OCI-LY7 (cell line): ENCODE data around the gene C20orf202. TPM values are rescaled to one million over a fixed set of nuclear protein-coding genes. Genes with fewer than 3 reads are reported as not detected.

Experiments
- BruUV-seq: library from RNA; stranded (reverse); fragments of 400-500 nt; replicated peaks from 2 replicates; lab custom pipeline; 2021; lab: Mats Ljungman, UMichigan
- CTCF ChIA-PET: fragments of 300-600 bp; sonication (Branson Sonifier 250); formaldehyde crosslinking; loops from one replicate; lab custom pipeline; 2022; ENCODE audit warnings: antibody characterized with exemption; ENCODE audit not compliant: unreplicated experiment; lab: Charles Lee
- POLR2A ChIA-PET: fragments of 300-600 bp; sonication (Branson Sonifier 250); formaldehyde crosslinking; loops from one replicate; lab custom pipeline; 2022; ENCODE audit warnings: antibody characterized with exemption; lab: Charles Lee
- DNase-seq: peaks from one replicate; pipeline ENCODE4 v3.0.0-alpha.2; 2015; ENCODE audit warnings: low spot score
- H2AFZ ChIP-seq: fragments of 200-600 bp; sonication (generic), shearing (Covaris generic); 2 replicates; pipeline ENCODE4 v1.6.1; 2014; ENCODE audit warnings: mild to moderate bottlenecking, antibody characterized with exemption, low read length, moderate library complexity
- H3K27ac ChIP-seq: fragments of 200-600 bp; sonication (generic); 2 replicates; pipeline ENCODE4 v1.5.1; 2014; ENCODE audit warnings: mixed run types, low read depth, mild to moderate bottlenecking, moderate library complexity, low read length, inconsistent platforms; ENCODE audit not compliant: poor library complexity, severe bottlenecking
- H3K36me3 ChIP-seq: fragments of 200-600 bp; sonication (generic); 2 replicates; pipeline ENCODE4 v1.6.1; 2014; ENCODE audit warnings: mild to moderate bottlenecking, antibody characterized with exemption, low read length, moderate library complexity, mixed read lengths; ENCODE audit not compliant: insufficient read depth
- H3K4me1 ChIP-seq: fragments of 200-600 bp; sonication (generic); 2 replicates; pipeline ENCODE4 v1.5.1; 2014; ENCODE audit warnings: mild to moderate bottlenecking, low read length; ENCODE audit not compliant: insufficient read depth, poor library complexity, severe bottlenecking
- H3K4me2 ChIP-seq: fragments of 200-600 bp; sonication (generic); 2 replicates; pipeline ENCODE4 v1.6.1; 2014; ENCODE audit warnings: mild to moderate bottlenecking, low read length
- H3K4me3 ChIP-seq: fragments of 200-600 bp; sonication (generic); 2 replicates; pipeline ENCODE4 v1.5.1; 2014; ENCODE audit warnings: mild to moderate bottlenecking, low read depth, low read length; ENCODE audit not compliant: poor library complexity, severe bottlenecking
- H3K79me2 ChIP-seq: fragments of 200-600 bp; sonication (generic); 2 replicates; pipeline ENCODE4 v1.6.1; 2016; ENCODE audit warnings: low read depth, mild to moderate bottlenecking, low read length, moderate library complexity, mixed read lengths; ENCODE audit not compliant: insufficient read depth
- H3K9me2 ChIP-seq: fragments of 200-600 bp; sonication (generic); 2 replicates; pipeline ENCODE4 v1.6.1; 2016; ENCODE audit warnings: mild to moderate bottlenecking, low read length, mixed read lengths; ENCODE audit not compliant: insufficient read depth
- H3K9me3 ChIP-seq: fragments of 200-600 bp; sonication (generic); 2 replicates; pipeline ENCODE4 v1.6.1; 2014; ENCODE audit warnings: mild to moderate bottlenecking, mixed run types, low read length, mixed read lengths
- H4K20me1 ChIP-seq: fragments of 200-600 bp; sonication (generic); 2 replicates; pipeline ENCODE4 v1.6.1; 2014; ENCODE audit warnings: mild to moderate bottlenecking, antibody characterized with exemption, low read length, moderate library complexity, mixed read lengths; ENCODE audit not compliant: insufficient read depth
- EZH2phosphoT487 ChIP-seq: fragments of 200-600 bp; sonication (generic); IDR thresholded peaks from 2 replicates; pipeline ENCODE4 v1.6.1; 2018; ENCODE audit warnings: low read depth, borderline replicate concordance, mild to moderate bottlenecking, mixed run types, antibody characterized with exemption, low read length, moderate library complexity, mixed read lengths
- intact Hi-C: fragments of 100-400 bp; cut with micrococcal nuclease; formaldehyde crosslinking; loops from one replicate; pipeline ENCODE4 v1.10.0; 2022; ENCODE audit not compliant: unreplicated experiment
- total RNA-seq, 2 experiments: library from RNA; depleted of rRNA in 1 of 2; stranded (reverse); fragments of >200 nt in 1 of 2; shearing (Covaris generic) in 1 of 2; gene quantifications; 2 replicates each; pipeline ENCODE4 v1.2.3, GENCODE V29; 2014 to 2022
- TF ChIP-seq, protein P1 (sequence below): fragments of 200-600 bp; sonication (generic); conservative IDR thresholded peaks from 2 replicates; pipeline ENCODE4 v1.5.1; 2014; ENCODE audit warnings: mild to moderate bottlenecking, antibody characterized with exemption, low read length, moderate library complexity, mixed read lengths

The C20orf202 gene
- total RNA-seq, 2 experiments from 2014 or later: not detected

DNA sequence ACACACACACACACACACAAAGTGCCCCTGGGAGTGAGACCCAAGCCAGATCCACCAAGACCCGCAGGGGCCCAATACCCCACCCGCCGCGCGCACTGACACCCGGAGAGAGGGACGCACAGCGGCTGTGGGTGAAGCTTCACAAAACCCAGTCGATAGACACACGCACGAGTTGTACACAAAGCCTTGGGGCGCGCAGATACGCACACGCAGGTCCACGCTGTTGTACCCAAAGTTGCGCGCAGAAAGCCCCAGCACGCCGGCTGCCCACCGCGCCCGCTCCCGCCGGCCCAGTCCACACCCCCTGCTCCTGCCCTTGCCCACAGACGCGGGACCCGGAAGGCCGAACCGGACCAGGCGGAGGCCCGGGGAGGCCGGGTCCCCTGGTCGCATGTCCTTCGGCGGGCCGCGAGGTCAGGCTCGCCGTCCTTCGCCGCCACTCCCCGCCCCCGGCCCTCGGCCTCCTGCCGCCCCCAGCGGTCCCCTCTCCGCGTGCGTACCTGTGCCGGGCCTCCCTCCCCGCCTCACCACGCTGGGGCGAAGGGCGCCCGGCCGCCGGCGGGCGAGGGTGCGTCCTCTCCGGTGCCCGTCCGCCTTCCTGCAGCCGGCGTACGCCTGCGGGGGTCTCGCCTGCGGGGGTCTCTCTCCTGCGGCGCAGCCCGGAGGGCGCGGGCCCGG is 18.5 kb upstream of the C20orf202 start, which contains the start of gene TMEM74B:
Gene TMEM74B, minus strand, starts transcription at position 344 of the 678 bp plus-strand sequence. CDS start 1,180 bp downstream, outside the sequence.
- intact Hi-C loops: no loop called here
- ChIA-PET CTCF (no interaction called here), POLR2A (no interaction called here)
- no peak within 1 kb of the TSS for H2AFZ ChIP-seq
- no peaks in the 10 kb centered on the region for H3K4me1 ChIP-seq
- BruUV-seq: no TSS peak
- no peak within 1 kb of the TSS; the same call in 1 of the 2 replicates for H3K4me2 ChIP-seq
- TF ChIP-seq EZH2phosphoT487: no peak
- TF ChIP-seq, protein P1, sequence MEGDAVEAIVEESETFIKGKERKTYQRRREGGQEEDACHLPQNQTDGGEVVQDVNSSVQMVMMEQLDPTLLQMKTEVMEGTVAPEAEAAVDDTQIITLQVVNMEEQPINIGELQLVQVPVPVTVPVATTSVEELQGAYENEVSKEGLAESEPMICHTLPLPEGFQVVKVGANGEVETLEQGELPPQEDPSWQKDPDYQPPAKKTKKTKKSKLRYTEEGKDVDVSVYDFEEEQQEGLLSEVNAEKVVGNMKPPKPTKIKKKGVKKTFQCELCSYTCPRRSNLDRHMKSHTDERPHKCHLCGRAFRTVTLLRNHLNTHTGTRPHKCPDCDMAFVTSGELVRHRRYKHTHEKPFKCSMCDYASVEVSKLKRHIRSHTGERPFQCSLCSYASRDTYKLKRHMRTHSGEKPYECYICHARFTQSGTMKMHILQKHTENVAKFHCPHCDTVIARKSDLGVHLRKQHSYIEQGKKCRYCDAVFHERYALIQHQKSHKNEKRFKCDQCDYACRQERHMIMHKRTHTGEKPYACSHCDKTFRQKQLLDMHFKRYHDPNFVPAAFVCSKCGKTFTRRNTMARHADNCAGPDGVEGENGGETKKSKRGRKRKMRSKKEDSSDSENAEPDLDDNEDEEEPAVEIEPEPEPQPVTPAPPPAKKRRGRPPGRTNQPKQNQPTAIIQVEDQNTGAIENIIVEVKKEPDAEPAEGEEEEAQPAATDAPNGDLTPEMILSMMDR: no peak
- no peak within 1 kb of the TSS for H3K27ac ChIP-seq
- H3K9me3 ChIP-seq: no peaks in the 10 kb centered on the region
- no peak within 1 kb of the TSS for H3K4me3 ChIP-seq
- H4K20me1 ChIP-seq: no peaks in the 10 kb centered on the region
- no peaks in the 10 kb centered on the region for H3K79me2 ChIP-seq
- H3K9me2 ChIP-seq: no peaks in the 10 kb centered on the region
- DNase-seq: no peak
- no peaks in the 10 kb centered on the region for H3K36me3 ChIP-seq

DNA sequence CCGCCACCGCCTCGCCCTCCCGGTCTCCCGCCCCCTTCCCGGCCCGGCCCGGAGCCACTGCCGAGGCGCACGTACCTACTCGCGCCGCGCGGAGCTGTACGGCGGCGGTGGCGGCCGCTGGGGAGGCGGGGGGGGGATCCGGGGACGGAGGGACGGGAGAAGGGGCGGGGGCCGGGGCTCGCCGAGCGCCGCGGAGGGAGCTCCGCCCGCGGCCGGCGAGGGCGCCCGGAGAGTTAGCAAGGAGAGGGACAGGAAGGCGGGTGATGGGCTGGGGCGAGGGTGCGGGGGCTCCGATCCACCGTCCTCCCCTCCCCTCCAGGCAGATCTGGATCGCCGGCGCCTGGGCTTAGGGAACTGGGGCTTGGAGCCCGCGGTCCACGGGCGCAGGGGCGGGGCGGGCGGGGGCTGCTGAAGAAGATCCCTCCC is 17.9 kb upstream of the C20orf202 start:
- ChIA-PET POLR2A (no interaction called here), CTCF (no interaction called here)
- H3K4me3 ChIP-seq: no peak overlapping the region
- no TSS peak for BruUV-seq
- no peaks in the 10 kb centered on the region for H3K4me1 ChIP-seq
- no peak overlapping the region for H2AFZ ChIP-seq
- no peaks in the 10 kb centered on the region for H4K20me1 ChIP-seq
- no peaks in the 10 kb centered on the region for H3K9me2 ChIP-seq
- no peaks in the 10 kb centered on the region for H3K36me3 ChIP-seq
- no peak for DNase-seq
- H3K9me3 ChIP-seq: no peaks in the 10 kb centered on the region
- TF ChIP-seq, protein P1: no peak
- no peak for TF ChIP-seq EZH2phosphoT487
- H3K4me2 ChIP-seq: no peak overlapping the region
- no peaks in the 10 kb centered on the region for H3K79me2 ChIP-seq
- H3K27ac ChIP-seq: no peak overlapping the region
- intact Hi-C loops: no loop called here

DNA sequence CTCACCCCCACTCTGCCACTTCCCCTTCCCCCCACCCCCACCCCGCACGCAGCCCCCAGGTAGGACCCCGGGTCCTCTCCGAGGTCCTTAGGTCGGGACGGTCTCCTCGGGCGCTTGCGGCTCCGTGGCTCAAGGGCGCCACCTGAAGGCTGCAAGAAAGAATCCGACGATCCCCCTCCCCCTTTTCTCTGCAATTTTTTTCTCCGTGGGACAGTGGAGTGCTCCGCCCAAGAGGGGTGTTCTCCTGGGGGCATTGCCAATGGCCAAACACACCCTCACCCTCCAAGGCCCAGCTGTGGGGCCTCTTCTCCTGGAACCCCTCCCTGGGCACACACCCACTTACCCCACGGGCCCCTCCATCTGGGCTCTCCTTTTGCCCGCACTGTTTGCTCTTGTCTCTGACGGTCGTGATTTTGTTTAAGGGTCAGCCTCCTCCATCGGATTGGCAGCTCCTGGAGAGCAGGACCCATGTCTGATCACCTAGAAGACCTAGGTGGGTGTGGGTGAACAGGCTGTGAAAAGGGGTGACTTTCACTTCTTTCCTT is 17.4 kb upstream of the C20orf202 start:
- Histone ChIP-seq H3K9me3 (no peaks in the 10 kb centered on the region), H3K4me2 (no peak overlapping the region; the same call in 1 of the 2 replicates), H3K4me3 (no peak overlapping the region), H3K36me3 (no peaks in the 10 kb centered on the region), H3K79me2 (no peaks in the 10 kb centered on the region), H3K4me1 (no peaks in the 10 kb centered on the region), H4K20me1 (no peaks in the 10 kb centered on the region), H3K9me2 (no peaks in the 10 kb centered on the region), H2AFZ (no peak overlapping the region), H3K27ac (no peak overlapping the region)
- ChIA-PET CTCF (no interaction called here), POLR2A (no interaction called here)
- BruUV-seq: no TSS peak
- TF ChIP-seq, protein P1: peak; percentile 66
- TF ChIP-seq EZH2phosphoT487: no peak
- DNase-seq: peak; percentile 45
- intact Hi-C loops: no loop called here
